ENCODE results near the gene TEX28. TPM values are rescaled to one million over a fixed set of nuclear protein-coding genes. Genes with fewer than 3 reads are reported as not detected.
"Not testable (repeated sequence)": the region's sequence is repeated elsewhere in the genome, so short reads cannot be mapped to it uniquely, and the experiment has no call there.

TEX28 gene
- total RNA-seq, 2 donors from 2014 or later = not detected

DNA sequence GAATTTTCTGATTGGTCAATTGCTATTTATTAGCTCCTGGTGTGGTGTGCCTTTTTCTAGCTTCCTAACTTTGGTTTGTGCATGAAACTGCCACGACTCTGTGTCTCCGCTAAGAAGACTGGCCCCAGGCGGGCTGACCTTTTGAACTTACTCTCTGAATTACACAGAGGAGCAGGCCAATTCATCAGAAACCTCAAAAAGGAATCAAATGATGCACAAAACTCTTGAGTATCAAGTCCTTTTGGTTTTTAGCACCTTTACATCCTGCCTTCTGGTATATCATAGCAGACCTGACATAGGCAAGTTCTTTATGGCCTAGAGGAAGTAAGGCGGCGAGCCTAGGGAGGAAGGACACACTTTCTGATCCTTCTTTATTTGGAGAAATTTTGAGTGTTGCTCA, 18.2 kb upstream of the TEX28 start:
- no peak for DNase-seq

DNA sequence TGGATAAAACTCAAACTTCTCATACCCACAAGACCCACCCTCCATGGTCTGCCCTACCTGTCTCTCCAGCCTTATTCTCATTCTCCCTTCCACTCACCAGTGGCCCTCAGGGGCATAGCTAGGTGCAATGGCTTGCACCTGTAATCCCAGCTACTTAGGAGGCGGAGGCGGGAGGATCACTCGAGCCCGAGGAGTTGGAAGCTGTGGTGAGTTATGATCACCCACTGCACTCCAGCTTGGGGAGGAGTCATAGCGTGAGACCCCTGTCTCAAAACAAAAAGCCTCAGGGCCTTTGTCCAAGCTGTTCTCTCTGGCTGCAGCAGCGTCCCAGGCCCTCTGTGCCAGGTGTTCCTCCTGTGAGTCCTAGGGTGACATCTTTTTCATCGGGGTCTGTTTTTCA, 17.2 kb upstream of the TEX28 start:
- intact Hi-C loops (cut with DNase I, micrococcal nuclease) = no loop called here
- DNase-seq (no peak), ATAC-seq (no peak)

More for the DNA sequence above, 18.2 kb upstream of the TEX28 start:
- no peak for ATAC-seq
- intact Hi-C loops (cut with DNase I, micrococcal nuclease) = no loop called here

DNA sequence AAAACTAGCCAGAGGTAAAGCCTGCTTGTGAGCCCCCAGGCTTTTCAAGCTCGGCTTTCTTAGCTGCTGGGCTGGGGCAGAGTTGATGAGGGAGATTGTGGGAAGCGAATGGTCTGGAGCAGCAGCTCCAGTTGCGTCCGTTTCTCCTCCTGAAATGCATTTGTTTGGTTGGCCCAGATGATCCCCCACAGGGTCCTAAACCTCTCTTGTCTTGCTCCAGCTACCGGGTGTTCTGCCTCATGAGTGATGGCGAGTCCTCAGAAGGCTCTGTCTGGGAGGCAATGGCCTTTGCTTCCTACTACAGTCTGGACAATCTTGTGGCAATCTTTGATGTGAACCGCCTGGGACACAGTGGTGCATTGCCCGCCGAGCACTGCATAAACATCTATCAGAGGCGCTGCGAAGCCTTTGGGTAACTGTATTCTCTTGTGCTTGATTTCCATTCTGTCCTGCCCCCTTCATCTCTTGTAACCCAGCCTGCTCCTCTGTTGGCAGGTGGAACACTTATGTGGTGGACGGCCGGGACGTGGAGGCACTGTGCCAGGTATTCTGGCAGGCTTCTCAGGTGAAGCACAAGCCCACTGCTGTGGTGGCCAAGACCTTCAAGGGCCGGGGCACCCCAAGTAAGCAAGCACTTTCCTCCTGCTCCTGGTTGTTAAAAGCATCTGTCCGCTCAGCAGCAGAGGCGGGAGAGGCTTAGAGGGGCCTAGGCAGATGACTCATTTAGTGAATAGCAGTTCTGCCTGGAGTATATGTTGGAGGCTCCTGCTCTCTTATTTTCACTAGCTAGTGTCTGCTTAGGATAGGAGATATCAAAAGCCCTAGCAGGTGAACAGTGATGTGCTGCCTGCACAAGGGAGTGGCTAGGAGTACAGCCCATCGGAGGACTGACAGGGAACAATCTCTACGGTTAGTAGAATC, 16.0 kb upstream of the TEX28 start:
- intact Hi-C loops (cut with DNase I, micrococcal nuclease) = no loop called here
- DNase-seq (no peak), ATAC-seq (no peak)

DNA sequence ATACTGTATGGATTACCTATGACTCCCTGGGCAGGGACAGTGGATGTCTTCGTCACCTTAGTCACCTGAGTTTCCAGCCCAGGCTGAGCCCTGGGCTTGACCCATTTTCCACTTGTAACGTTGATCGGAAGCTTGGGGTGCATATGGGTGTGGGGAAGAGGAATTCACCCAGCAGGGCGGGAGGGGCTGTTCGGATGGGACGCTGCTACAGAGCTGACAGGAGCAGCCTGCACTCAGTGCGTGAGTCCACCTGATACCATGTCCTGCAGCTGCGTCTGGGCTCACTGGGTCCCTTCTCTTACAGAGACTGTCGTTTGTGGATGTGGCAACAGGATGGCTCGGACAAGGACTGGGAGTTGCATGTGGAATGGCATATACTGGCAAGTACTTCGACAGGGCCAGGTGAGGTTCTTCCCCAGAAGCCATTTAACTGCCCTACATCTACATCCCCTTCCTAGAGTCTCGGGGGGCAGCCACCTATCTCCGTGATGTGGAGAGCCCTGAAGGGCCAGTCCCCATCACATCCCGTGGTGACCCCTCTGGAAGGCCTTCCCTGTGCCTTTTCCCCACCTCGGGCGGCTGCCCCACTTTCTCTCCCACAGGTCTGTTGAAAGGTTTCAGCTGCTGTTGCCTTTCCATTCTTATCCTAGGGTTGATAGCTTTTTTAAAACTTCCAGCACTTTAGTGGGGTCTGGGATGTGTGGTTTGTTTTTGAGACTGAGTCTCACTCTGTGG, 14.3 kb upstream of the TEX28 start:
- DNase-seq = no peak
- no peak for ATAC-seq
- intact Hi-C loops (cut with DNase I, micrococcal nuclease) = no loop called here

DNA sequence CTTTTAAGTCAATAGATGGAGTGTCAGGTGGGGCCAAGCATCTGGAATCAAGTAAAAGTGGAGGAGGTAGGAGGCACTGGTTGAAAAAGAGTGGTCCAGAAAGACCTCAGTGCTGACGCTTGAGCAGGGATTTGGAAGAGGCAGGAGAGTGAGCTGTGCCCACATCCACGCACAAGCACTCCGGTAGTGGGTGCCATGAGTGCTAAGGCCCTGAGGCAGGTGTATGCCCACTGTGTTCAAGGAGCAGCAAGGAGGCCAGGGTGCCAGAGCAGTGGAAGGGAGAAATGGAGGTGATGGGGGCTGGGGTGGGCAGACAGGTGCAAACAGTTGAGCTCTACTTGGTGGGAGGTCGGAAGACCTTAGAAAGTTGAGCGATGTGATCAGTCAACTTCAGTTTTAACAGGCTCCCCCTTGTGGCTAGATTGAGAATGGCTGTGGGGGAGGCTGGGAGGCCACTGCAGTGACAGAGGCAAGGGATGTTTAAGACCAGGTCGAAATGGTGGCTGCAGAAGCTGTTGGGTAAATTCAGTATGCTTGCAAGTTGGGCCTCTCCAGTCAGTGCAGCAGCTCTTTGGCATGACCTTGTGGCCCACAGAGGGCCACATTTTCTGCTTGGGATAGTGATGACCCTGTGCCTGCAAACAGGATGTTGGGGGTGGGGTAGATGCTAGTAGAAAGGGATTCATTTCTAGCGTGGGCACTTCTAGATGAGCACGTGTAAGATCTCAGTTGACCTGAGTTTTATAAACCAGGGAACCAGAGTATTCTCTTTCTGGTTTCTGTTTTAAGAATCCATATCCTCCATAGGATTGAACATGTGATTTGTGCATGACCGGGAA, 13.4 kb upstream of the TEX28 start:
- intact Hi-C loops (cut with DNase I, micrococcal nuclease) = no loop called here
- ATAC-seq (peak; percentile 55), DNase-seq (peak; percentile 48 to 72)

DNA sequence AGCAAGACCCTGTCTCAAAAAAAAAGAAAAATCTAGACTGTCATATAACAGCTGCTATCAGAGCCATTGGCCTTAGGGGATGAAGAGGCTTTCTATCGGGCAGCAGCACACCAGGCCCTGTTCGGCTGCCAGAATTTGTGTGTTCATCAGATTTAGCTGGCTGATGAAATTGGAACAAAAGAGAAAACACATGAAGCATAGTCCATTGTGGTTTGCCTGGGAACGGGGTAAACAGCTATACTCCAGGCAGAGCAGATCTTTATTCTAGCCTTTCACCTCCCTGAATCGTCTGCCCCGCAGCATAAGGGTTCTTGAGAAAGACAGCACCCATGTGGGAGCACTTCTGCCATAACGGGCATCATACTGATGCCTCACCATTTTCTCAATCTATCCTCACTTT, 12.3 kb upstream of the TEX28 start:
- ATAC-seq (no peak), DNase-seq (no peak)
- intact Hi-C loops (cut with DNase I, micrococcal nuclease) = no loop called here

DNA sequence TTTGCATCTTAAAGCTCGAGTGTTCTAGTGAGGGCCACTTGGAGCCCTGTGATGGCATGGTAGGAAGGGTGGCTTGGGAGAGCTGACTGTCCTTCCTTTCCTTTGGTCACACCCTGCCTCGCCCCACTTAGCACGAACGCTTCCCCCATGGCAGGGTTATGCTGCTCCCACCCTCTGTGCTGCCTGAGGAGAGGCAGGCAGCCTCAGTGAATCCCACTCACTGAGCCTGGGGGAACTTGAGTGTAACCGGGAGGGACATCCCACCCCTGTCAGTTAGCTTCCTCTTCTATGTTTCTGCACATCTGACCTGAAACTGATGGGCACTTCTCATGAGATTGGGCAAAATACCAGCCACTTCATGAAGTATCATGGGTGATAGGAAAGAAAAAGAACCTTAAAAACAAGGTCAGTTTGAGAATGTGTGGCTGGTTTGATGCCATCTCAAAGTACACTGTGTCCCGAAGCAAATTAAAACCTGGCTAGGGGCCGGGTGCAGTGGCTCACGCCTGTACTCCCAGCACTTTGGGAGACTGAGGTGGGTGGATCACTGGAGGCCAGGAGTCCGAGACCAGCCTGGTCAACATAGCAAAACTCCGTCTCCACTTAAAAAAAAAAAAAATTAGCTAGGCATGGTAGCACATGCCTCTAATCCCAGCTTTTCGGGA, 10.7 kb upstream of the TEX28 start:
- no peak for ATAC-seq
- no peak for DNase-seq
- intact Hi-C loops (cut with DNase I, micrococcal nuclease) = no loop called here

DNA sequence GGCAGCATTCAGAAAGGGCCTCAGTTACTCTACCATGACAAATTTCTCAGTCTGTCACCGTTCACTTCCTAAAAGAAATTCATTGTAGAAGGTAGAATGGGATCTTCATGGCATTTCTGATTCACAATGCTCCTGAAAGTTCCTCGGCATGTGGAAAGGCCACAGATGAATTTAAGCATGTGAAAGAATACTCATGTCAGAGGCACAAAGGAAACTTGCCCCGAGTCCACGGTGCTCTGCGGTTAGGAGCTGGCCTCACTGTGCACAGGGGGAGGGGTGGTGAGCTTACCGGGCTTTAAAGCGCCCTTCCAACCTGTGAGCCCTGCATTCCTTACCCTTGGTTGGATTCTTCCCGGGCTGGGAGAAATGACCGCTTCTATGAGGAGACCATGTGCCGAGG, 9.9 kb upstream of the TEX28 start:
- no peak for DNase-seq
- no peak for ATAC-seq
- intact Hi-C loops (cut with DNase I, micrococcal nuclease) = no loop called here

DNA sequence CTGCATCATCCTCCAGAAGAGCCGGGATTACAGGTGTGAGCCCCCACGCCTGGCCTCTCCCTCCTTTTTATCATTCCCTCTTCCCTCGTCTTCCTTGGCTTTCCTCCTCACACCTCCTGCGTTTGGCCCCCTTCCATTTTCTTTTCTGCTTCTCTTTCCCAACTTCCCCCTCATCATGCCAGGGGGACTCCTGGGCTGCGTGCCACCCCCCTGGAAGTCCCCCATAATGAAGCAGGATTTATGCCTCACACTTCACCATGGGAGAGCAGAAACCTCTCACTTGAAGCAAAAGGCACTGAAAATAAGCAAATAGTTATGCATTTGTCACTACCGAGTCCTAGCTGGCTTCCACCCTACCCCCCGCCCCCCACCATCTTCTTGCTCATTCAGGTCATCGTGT, 8.6 kb upstream of the TEX28 start:
- no peak for DNase-seq
- intact Hi-C loops (cut with DNase I, micrococcal nuclease) = no loop called here
- no peak for ATAC-seq

DNA sequence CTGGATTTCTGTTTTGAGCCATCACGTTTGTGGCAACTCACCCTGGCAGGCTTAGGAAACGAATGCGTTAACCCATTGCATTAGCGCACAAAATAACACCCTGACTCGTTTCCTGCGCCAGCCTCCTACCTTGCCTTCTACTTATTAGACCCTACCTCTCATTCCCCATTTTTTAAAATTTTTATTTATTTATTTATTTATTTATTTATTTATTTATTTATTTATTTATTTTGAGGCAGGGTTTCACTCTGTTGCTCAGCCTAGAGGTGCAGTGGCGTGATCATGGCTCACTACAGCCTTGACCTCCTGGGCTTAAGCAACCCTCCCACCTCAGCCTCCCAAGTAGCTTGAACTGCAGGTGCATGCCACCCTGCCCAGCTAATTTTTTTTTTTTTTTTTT, 8.1 kb upstream of the TEX28 start:
- intact Hi-C loops (cut with DNase I, micrococcal nuclease); ATAC-seq; DNase-seq: not testable (repeated sequence)

DNA sequence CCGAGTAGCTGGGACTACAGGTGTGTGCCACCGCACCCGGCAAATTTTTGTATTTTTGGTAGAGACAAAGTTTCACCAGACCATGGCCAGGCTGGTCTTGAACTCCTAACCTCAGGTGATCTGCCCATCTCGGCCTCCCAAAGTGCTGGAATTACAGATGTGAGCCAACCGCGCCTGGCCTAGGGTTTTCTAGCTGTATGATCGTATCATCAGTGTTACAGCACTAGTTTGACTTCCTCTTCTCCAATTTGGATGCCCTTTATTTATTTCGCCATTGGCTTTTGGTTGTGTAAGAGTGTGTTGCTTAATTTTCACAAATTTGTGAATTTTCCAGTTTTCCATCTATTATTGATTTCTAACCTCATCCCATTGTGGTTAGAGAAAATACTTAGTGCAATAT, 5.9 kb upstream of the TEX28 start:
- DNase-seq (no peak), ATAC-seq (no peak)
- intact Hi-C loops (cut with DNase I, micrococcal nuclease) = no loop called here

DNA sequence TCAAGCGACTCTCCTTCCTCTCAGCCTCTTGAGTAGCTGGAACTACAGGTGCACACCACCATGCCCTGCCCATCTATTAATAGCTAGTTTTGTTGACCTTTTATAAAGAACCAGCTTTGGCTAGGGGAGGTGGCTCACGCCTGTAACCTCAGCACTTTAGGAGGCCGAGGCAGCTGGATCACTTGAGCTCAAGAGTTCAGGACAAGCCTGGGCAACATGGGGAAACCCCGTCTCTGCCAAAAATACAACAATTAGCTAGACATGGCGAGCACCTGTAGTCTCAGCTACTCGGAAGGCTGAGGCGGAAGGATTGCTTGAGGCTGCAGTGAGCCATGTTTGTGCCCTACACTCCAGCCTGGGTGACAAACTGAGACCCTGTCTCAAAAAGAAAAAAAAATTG, 3.4 kb upstream of the TEX28 start:
- ATAC-seq (no peak), DNase-seq (no peak)
- intact Hi-C loops (cut with DNase I, micrococcal nuclease) = no loop called here

DNA sequence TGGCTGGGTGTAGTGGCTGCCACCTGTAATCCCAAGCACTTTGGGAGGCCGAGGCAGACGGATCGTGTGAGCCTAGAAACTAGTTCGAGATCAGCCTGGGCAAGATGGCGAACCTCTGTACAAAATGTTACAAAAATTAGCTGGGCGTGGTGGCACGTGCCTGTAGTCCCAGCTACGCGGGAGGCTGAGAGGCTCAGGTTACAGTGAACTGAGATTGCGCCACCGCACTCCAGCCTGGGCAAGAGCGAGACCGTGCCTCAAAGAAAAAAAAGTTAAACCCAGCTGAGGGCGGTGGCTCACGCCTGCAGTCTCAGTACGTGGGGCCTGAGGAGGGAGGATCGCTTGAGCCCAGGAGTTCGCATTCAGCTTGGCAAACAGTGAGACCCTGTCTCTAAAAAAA, 1.8 kb upstream of the TEX28 start:
- no peak for ATAC-seq
- intact Hi-C loops (cut with DNase I, micrococcal nuclease) = no loop called here
- DNase-seq = no peak

DNA sequence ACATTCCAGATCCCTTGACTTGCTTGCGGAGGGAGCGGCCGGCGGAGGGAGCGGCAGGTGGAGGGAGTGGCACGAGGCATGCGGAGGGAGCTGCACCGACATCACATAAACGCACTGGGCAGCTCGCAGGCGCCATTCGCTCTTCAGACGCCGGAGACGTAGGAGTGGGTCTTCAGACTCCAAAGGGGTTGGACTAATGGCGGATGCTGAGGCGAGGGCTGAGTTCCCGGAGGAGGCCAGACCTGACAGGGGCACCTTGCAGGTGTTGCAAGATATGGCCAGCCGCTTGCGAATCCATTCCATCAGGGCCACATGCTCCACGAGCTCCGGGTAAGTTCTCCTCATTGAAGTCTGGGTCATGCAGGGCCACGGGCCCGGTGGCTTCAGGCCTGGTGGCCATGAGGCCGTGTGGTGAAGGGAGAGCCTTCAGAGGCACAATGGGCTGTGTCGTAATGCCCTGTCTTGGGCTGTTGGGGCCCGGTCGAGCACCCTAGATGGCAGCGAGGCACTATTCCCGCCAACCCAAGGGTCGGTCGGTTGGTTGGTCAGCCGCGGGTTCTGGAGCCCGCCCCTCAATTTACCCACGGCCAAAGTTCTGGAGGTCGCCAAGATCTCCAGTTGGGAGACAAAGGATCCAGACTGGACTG, 863 bp upstream of the TEX28 start, which contains the start of gene TKTL1:
Gene TKTL1 (plus strand): TSS at position 132 of the 647 bp plus-strand sequence. CDS start 65 bp downstream, at position 197.
- DNase-seq (no peak), ATAC-seq (no peak)
- intact Hi-C loops (cut with DNase I, micrococcal nuclease) = no loop called here

DNA sequence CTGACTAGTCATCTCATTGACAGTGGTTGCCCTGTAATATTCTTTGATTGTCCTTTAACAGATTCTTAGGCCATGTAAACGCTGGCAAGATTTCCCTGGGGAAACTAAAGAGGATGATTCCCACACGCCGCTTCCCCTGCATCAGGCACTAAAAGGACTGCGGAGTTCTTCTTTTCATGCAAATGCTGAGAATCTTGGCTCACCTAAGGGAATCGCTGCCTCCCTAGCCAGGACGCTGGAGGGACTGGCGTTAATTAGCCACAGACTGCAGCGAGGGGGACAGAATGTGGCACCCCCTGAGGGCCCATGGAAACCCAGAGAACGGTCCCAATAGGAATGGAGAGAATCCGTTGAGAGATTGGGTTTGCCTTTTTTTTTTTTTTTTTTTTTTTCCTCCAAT, 8.5 kb downstream of the TEX28 start:
- ATAC-seq; intact Hi-C loops (cut with DNase I, micrococcal nuclease); DNase-seq: not testable (repeated sequence)

DNA sequence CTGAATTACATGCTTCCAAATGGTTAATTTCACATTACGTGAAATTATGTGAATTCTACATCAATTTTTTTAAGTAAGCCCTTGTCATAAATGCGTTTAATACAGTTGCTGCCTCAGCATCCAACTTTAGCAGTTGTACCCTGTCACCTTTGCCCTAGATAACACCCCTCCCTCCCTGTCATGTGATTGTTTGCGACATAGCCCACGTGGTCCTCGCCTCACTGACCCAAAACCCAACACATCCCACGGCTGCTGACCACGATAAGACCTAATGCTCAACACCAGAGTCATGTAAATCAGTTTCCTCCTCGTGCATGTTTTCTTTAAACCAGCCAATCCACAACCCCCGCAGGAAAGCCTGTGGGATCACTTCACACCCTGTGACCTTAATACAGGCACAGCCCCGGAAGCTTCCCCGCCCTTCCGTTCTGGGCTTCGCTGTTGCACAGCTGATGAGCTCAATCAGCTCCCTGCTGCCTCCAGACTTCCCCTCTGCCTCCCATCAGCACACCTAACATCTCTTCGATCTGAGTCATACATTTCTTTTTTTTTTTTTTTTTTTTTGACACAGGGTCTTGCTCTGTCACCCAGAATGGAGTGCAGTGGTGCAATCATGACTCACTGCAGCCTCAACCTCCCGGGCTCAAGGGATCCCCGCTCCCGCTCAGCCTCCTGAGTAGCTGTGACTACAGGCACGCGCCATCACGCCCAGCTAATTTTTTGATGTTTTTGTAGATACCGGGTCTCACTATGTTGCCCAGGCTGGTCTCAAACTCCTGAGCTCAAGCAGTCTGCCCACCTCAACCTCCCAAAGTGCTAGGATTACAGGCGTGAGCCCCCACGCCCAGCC, 10.2 kb downstream of the TEX28 start:
- intact Hi-C loops (cut with DNase I, micrococcal nuclease); DNase-seq: not testable (repeated sequence)
- peak; percentile 46 for ATAC-seq

DNA sequence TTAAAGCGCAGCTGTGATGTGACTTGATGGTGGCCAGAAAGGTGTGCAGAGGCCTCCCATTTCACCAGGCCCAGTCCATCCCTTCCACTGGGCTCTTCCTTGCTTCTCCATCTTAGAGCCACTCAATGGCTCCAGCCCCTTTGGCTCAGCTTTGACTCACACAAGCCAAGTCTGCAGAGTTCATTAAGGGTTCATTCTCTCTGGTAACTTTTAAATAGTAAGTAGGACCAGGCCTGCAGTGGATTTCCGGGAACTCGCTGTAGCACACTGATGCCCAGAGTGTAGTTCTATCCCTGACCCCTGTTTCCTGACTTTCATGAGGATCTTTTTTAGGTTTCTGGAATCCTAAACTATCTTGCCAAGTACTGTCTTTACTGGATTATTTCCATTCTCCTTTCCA, 25.7 kb downstream of the TEX28 start:
- intact Hi-C loops (cut with DNase I, micrococcal nuclease); DNase-seq; ATAC-seq: not testable (repeated sequence)

Data from left colon (tissue), 2 donors.